Endothelial cell (in vitro differentiated cells): Measurements from ENCODE around the gene FAM76B. TPM values are rescaled to one million over a fixed set of nuclear protein-coding genes. Genes with fewer than 3 reads are reported as not detected.

Experiments used
- DNase-seq: peaks from one replicate; pipeline ENCODE4 v3.0.0; 2021; ENCODE audit warnings: low spot score
- H3K27ac Mint-ChIP-seq: one replicate; pipeline ENCODE4 v1.8.0; 2021; ENCODE audit warnings: mixed read lengths, inconsistent platforms; ENCODE audit not compliant: unreplicated experiment
- H3K27me3 Mint-ChIP-seq: one replicate; pipeline ENCODE4 v1.8.0; 2021; ENCODE audit warnings: mild to moderate bottlenecking, moderate library complexity, mixed read lengths, inconsistent platforms; ENCODE audit not compliant: unreplicated experiment
- H3K36me3 Mint-ChIP-seq: one replicate; pipeline ENCODE4 v1.8.0; 2021; ENCODE audit warnings: mild to moderate bottlenecking, low read depth, mixed read lengths, inconsistent platforms; ENCODE audit not compliant: unreplicated experiment
- H3K4me1 Mint-ChIP-seq: one replicate; pipeline ENCODE4 v1.8.0; 2021; ENCODE audit warnings: mild to moderate bottlenecking, mixed read lengths, inconsistent platforms; ENCODE audit not compliant: unreplicated experiment
- H3K4me3 Mint-ChIP-seq: one replicate; pipeline ENCODE4 v1.8.0; 2021; ENCODE audit warnings: mild to moderate bottlenecking, mixed read lengths, inconsistent platforms; ENCODE audit not compliant: unreplicated experiment
- H3K9me3 Mint-ChIP-seq: one replicate; pipeline ENCODE4 v1.8.0; 2021; ENCODE audit warnings: mixed read lengths, inconsistent platforms; ENCODE audit not compliant: unreplicated experiment
- CTCF ChIP-seq: fragments of 200-600 bp; sonication (generic); IDR thresholded peaks from one replicate; pipeline ENCODE4 v1.5.0; 2021; ENCODE audit warnings: antibody characterized with exemption; ENCODE audit not compliant: unreplicated experiment
- total RNA-seq: library from RNA; stranded (reverse); fragmentation: NEBNext Ultra II Directional; extraction: Animal tissue kit (Norgen Biotek cat#: 25700); gene quantifications from one replicate; pipeline ENCODE4 v1.2.1, GENCODE V29; 2021; ENCODE audit not compliant: unreplicated experiment

The FAM76B gene
- total RNA-seq, 1 donor from 2014 or later: 24.2 TPM

DNA sequence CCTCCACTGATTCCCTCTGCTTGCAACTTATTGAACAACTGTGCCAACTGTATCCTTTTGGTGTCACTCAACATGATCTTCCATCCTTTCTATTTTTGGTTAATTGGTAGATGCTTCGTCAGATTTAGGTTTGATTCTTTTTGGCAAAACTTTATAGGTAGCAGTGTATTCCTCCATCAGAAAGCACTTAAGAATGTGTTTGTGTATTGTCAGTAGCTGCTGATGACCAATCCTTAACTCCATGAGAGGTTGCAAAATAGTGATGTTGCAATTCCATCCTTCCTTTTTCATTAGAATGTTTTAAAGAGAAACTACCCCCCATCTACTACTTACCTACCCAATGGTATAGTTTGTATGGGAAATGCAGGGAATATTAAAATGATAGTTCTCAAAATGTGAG, 22.1 kb downstream of the FAM76B start:
- no peak for DNase-seq
- no peak overlapping the region for H3K4me3 Mint-ChIP-seq
- no peaks in the 10 kb centered on the region for H3K36me3 Mint-ChIP-seq
- no peaks in the 10 kb centered on the region for H3K9me3 Mint-ChIP-seq
- no peak overlapping the region for H3K27ac Mint-ChIP-seq
- no peaks in the 10 kb centered on the region for H3K4me1 Mint-ChIP-seq
- no peaks in the 10 kb centered on the region for H3K27me3 Mint-ChIP-seq
- TF ChIP-seq CTCF: no peak

- H3K27ac Mint-ChIP-seq: no peak overlapping the region
- H3K4me1 Mint-ChIP-seq: no peaks in the 10 kb centered on the region
- DNase-seq: no peak
- H3K27me3 Mint-ChIP-seq: no peaks in the 10 kb centered on the region
- no peak for TF ChIP-seq CTCF
- no peaks in the 10 kb centered on the region for H3K36me3 Mint-ChIP-seq
- no peaks in the 10 kb centered on the region for H3K9me3 Mint-ChIP-seq
- no peak overlapping the region for H3K4me3 Mint-ChIP-seq
These were observed 22.9 kb downstream of the FAM76B start for GRCh38 chr11:95766701-95767100.

- Mint-ChIP-seq H3K4me1 (peaks cover 6% of the 10 kb centered on the region), H3K9me3 (no peaks in the 10 kb centered on the region), H3K27me3 (no peaks in the 10 kb centered on the region), H3K36me3 (no peaks in the 10 kb centered on the region), H3K27ac (no peak overlapping the region), H3K4me3 (no peak overlapping the region)
- no peak for DNase-seq
- TF ChIP-seq CTCF: peak; percentile 96
These were observed 25.2 kb downstream of the FAM76B start for GRCh38 chr11:95764267-95764898.

- no peak for DNase-seq
- no peaks in the 10 kb centered on the region for H3K27me3 Mint-ChIP-seq
- H3K27ac Mint-ChIP-seq: no peak overlapping the region
- TF ChIP-seq CTCF: no peak
- no peaks in the 10 kb centered on the region for H3K36me3 Mint-ChIP-seq
- H3K4me3 Mint-ChIP-seq: no peak overlapping the region
- no peaks in the 10 kb centered on the region for H3K9me3 Mint-ChIP-seq
- H3K4me1 Mint-ChIP-seq: peaks cover 6% of the 10 kb centered on the region
These were observed 27.0 kb downstream of the FAM76B start for GRCh38 chr11:95762534-95762933.

- Mint-ChIP-seq H3K9me3 (no peaks in the 10 kb centered on the region), H3K4me3 (no peak overlapping the region), H3K27me3 (no peaks in the 10 kb centered on the region), H3K36me3 (no peaks in the 10 kb centered on the region), H3K4me1 (peaks cover 6% of the 10 kb centered on the region), H3K27ac (no peak overlapping the region)
- no peak for TF ChIP-seq CTCF
- no peak for DNase-seq
These were observed 28.6 kb downstream of the FAM76B start for GRCh38 chr11:95760941-95761340.
